ENCODE measurements around the gene RCN2.

Gene RCN2

DNA sequence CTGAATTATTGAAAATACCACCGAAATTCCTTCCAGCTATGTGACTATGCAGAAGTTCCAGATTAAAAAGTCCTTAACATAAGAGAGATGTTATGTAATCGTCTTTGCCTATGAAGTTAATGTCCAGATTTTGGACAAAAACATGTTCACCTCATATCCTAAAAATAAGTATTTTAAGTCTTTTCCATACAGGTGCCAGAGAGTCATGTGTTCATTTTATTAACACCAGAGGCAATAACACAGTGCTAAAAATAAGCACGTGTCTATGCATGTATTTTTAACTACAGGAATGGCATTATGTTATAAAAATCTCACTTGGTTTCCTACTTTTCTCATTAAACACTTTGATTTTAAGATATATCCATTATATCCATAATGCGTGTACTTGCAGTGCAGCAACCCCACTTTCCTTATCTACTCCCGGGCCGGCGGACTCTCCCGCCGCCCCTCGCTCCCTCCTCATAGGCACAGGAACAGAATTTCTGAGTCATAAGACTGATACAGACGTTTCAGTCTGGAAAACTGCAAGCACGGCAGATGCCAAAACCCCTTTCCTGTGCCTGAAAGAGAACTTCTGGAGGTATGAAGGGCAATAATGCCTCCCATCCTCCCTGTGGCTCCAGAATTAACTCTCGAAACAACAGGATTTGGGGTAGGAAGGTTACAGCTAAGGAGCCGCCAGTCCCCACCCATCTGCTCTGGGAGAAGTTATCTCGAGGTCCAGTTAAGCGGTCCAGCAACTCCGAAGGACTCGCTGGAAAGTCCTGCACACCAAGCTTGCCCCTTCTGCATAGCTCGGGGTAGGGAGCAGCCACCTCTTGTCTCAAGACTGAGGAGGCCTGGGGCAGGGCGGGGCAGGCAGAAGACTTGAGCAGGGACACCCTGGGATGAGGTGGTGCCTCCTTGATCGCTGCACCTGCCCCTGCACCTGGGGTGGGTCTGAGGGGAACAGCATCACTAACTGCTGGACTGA lies 41.1 kb downstream of the RCN2 start:
- TF ChIP-seq CTCF (conservative IDR thresholded peaks at IDR 0.05): no peak
- TF ChIP-seq ZFX (IDR thresholded peaks at IDR 0.05): no peak

GRCh38 chr15:76973362-76973743 lies 41.8 kb downstream of the RCN2 start:
- no peak overlapping the region for H3K27ac ChIP-seq
- TF ChIP-seq ZFX (IDR thresholded peaks at IDR 0.05) (no peak), CTCF (conservative IDR thresholded peaks at IDR 0.05) (peak; percentile 65)

More for the DNA sequence above, 41.1 kb downstream of the RCN2 start:
- no peak overlapping the region for H3K27ac ChIP-seq

- no peak for TF ChIP-seq CTCF (conservative IDR thresholded peaks at IDR 0.05)
- no peak for TF ChIP-seq ZFX (IDR thresholded peaks at IDR 0.05)
- H3K27ac ChIP-seq: no peak overlapping the region
Measured at GRCh38 chr15:76973906-76974305, 42.4 kb downstream of the RCN2 start.

DNA sequence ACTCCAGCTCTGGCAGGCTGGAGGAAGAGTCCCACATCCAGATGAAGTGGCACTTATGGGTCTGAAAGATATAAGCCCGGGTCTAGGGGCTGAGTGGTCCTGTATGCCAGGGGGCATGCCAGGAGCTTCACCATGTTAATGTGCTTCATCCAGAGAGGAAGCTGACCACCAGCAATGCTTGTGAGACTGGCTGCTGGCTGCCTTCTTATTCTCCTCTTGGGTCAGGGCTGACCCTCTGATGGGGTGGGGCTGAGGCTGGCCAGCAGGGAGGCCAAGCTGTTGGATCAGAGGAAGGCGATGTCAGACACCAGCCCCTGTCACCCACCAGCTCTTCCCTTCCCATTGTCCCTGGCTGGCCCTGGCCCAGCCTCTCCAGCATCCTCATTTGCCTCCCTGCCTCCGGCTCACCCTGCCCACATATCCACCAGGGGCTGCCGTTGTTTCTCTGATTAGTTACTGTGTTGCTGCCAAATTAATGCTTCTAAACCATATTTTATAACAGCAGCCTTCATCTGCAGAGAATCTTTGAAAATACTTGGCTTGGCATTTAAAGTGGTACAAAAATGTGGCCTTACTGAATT lies 43.0 kb downstream of the RCN2 start:
- no peak for TF ChIP-seq ZFX (IDR thresholded peaks at IDR 0.05)
- no peak for TF ChIP-seq CTCF (conservative IDR thresholded peaks at IDR 0.05)
- H3K27ac ChIP-seq: no peak overlapping the region

DNA sequence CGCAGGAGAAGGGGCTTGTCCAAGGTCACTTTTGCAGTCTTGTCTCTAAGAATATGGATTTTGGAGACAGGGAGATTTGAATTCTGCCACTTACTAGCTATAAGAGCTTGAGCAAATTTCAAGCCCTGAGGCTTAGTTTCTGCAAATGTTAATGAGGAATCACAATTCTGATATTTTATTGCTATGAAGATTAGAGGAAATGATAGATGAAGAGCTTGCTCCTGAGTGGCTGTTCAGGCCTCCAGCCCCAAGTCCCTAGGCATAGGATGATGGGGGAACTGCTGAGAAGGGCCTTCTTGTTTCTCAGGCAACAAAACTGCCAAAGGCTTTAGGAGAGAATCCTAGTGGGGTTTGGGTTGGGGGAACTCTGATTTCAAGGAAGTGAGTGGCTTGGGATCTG lies 44.6 kb downstream of the RCN2 start:
- no peak for TF ChIP-seq ZFX (IDR thresholded peaks at IDR 0.05)
- no peak for TF ChIP-seq CTCF (conservative IDR thresholded peaks at IDR 0.05)
- no peak overlapping the region for H3K27ac ChIP-seq

- TF ChIP-seq CTCF (conservative IDR thresholded peaks at IDR 0.05) (no peak), ZFX (IDR thresholded peaks at IDR 0.05) (no peak)
Measured at GRCh38 chr15:76976572-76977270, 45.2 kb downstream of the RCN2 start.

More at GRCh38 chr15:76976572-76977270, 45.2 kb downstream of the RCN2 start:
- no peak overlapping the region for H3K27ac ChIP-seq
